Mesendoderm (in vitro differentiated cells): ENCODE measurements around the gene EPB41L5.
"Not testable (repeated sequence)": the region's sequence is repeated elsewhere in the genome, so short reads cannot be mapped to it uniquely, and the experiment has no call there.

Source experiments
- DNase-seq: peaks from one replicate; pipeline ENCODE4 v3.0.0; 2013
- H2AK5ac ChIP-seq: 2 replicates; pipeline ENCODE4 v1.6.1; 2013; ENCODE audit warnings: low read length, inconsistent platforms
- H2BK120ac ChIP-seq: 2 replicates; pipeline ENCODE4 v1.6.1; 2013; ENCODE audit warnings: low read depth, mild to moderate bottlenecking, low read length, moderate library complexity, mixed read lengths
- H2BK15ac ChIP-seq: replicated peaks from 2 replicates; pipeline ENCODE4 v1.6.1; 2013; ENCODE audit warnings: low read depth, mild to moderate bottlenecking, moderate library complexity
- H2BK5ac ChIP-seq: 2 replicates; pipeline ENCODE4 v1.6.1; 2013; ENCODE audit warnings: low read length, inconsistent platforms
- H3K18ac ChIP-seq: 2 replicates; pipeline ENCODE4 v1.6.1; 2013; ENCODE audit warnings: mild to moderate bottlenecking, low read length, mixed read lengths
- H3K23ac ChIP-seq: one replicate; pipeline ENCODE4 v1.6.1; 2013; ENCODE audit warnings: low read length
- H3K27ac ChIP-seq: 2 replicates; pipeline ENCODE4 v1.5.1; 2013; ENCODE audit warnings: low read depth, mild to moderate bottlenecking, inconsistent platforms, low read length, moderate library complexity
- H3K27me3 ChIP-seq: 2 replicates; pipeline ENCODE4 v1.6.1; 2013; ENCODE audit warnings: low read length, control low read depth, mild to moderate bottlenecking, inconsistent platforms; ENCODE audit not compliant: insufficient read depth, poor library complexity
- H3K36me3 ChIP-seq: 2 replicates; pipeline ENCODE4 v1.6.1; 2013; ENCODE audit warnings: low read length, inconsistent platforms; ENCODE audit not compliant: control insufficient read depth, insufficient read depth
- H3K4ac ChIP-seq: one replicate; pipeline ENCODE4 v1.6.1; 2013; ENCODE audit warnings: low read depth, mild to moderate bottlenecking, low read length, moderate library complexity
- H3K4me1 ChIP-seq: 2 replicates; pipeline ENCODE4 v1.6.1; 2013; ENCODE audit warnings: low read depth, low read length, inconsistent platforms; ENCODE audit not compliant: control insufficient read depth
- H3K4me2 ChIP-seq: 2 replicates; pipeline ENCODE4 v1.6.1; 2013; ENCODE audit warnings: low read length
- H3K4me3 ChIP-seq: 2 replicates; pipeline ENCODE4 v1.5.1; 2013; ENCODE audit warnings: mild to moderate bottlenecking, low read length
- H3K56ac ChIP-seq: one replicate; pipeline ENCODE4 v1.6.1; 2013; ENCODE audit warnings: low read length
- H3K79me1 ChIP-seq: 2 replicates; pipeline ENCODE4 v1.6.1; 2013; ENCODE audit warnings: low read length, inconsistent platforms
- H3K79me2 ChIP-seq: 2 replicates; pipeline ENCODE4 v1.6.1; 2013; ENCODE audit warnings: mild to moderate bottlenecking, low read length; ENCODE audit not compliant: control insufficient read depth, insufficient read depth
- H3K9ac ChIP-seq: 2 replicates; pipeline ENCODE4 v1.6.1; 2013; ENCODE audit warnings: low read length, inconsistent platforms
- H4K5ac ChIP-seq: one replicate; pipeline ENCODE4 v1.6.1; 2013; ENCODE audit warnings: low read length
- H4K8ac ChIP-seq: one replicate; pipeline ENCODE4 v1.6.1; 2013; ENCODE audit warnings: low read depth, mild to moderate bottlenecking, control low read depth, low read length, moderate library complexity
- WGBS: extraction: QIAGEN DNeasy Blood & Tissue Kit; methylation state at CpG from one replicate; pipeline ENCODE4 v1.1.7; 2013; ENCODE audit warnings: low lambda C conversion rate, missing lambda C conversion rate; ENCODE audit not compliant: insufficient coverage; ENCODE audit errors: extremely low coverage; 5-methylcytosine and 5-hydroxymethylcytosine counted together

Gene EPB41L5

DNA sequence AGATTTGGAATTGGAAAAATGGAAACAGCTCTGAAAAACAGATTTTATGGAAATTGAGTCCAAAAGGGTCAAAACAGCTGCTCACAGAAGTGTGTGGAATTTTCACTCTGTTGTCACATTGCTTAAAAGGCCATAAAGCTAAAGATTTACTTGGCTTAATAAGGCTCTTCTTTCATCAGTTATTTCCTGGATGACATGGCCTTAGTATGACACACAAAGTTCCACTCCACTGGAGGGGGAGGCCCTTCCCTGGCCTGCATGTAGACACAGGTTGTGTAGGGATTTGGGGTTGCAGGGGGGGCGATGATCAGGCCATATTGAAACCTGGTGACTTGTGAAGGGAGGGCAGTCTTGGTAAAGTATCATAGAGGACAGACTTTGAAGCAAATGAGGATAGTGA is 176.3 kb downstream of the EPB41L5 start:
- Histone ChIP-seq H3K27me3 (no peaks in the 10 kb centered on the region), H3K79me1 (no peaks in the 10 kb centered on the region), H4K5ac (no peak overlapping the region), H3K56ac (no peak overlapping the region), H3K36me3 (no peaks in the 10 kb centered on the region), H3K9ac (no peak overlapping the region), H3K79me2 (no peaks in the 10 kb centered on the region), H3K27ac (no peak overlapping the region), H3K4me2 (no peak overlapping the region), H2AK5ac (no peak overlapping the region), H2BK15ac (no peak overlapping the region), H3K18ac (no peak overlapping the region), H3K4me3 (no peak overlapping the region), H3K4me1 (no peaks in the 10 kb centered on the region), H2BK5ac (no peak overlapping the region), H3K4ac (no peak overlapping the region), H3K23ac (no peak overlapping the region), H2BK120ac (no peak overlapping the region), H4K8ac (no peak overlapping the region)
- no peak for DNase-seq
- no CpG with 5 or more reads among the region's 1 CpG for WGBS

DNA sequence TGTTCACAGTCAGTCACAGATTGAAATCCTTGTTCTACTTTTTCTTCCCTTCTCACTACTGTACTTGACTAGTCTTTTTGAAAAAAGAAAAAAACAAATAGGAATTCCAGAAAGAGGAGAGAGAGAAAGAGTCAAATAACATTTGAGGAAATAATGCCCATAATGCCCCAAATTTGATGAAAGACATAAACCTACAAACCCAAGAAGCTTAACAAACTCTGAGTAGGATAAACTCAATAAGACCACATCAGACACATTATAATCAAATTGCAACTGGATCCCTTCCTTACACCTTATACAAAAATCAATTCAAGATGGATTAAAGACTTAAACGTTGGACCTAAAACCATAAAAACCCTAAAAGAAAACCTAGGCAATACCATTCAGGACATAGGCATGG is 179.4 kb downstream of the EPB41L5 start:
- no peaks in the 10 kb centered on the region for H3K4me1 ChIP-seq
- H3K79me1 ChIP-seq, result no peaks in the 10 kb centered on the region
- H3K9ac ChIP-seq, result no peak overlapping the region
- H2BK5ac ChIP-seq, result no peak overlapping the region
- H3K56ac ChIP-seq, result no peak overlapping the region
- H2BK120ac ChIP-seq, result no peak overlapping the region
- no peak overlapping the region for H3K4ac ChIP-seq
- no peak overlapping the region for H3K23ac ChIP-seq
- H3K36me3 ChIP-seq, result no peaks in the 10 kb centered on the region
- no peak overlapping the region for H3K27ac ChIP-seq
- H4K8ac ChIP-seq, result no peak overlapping the region
- no peaks in the 10 kb centered on the region for H3K79me2 ChIP-seq
- WGBS, result no CpG with 5 or more reads among the region's 1 CpG
- H2AK5ac ChIP-seq, result no peak overlapping the region
- DNase-seq, result no peak
- H3K27me3 ChIP-seq, result no peaks in the 10 kb centered on the region
- H4K5ac ChIP-seq, result no peak overlapping the region
- H2BK15ac ChIP-seq, result no peak overlapping the region
- H3K4me2 ChIP-seq, result no peak overlapping the region
- H3K4me3 ChIP-seq, result no peak overlapping the region
- H3K18ac ChIP-seq, result no peak overlapping the region

DNA sequence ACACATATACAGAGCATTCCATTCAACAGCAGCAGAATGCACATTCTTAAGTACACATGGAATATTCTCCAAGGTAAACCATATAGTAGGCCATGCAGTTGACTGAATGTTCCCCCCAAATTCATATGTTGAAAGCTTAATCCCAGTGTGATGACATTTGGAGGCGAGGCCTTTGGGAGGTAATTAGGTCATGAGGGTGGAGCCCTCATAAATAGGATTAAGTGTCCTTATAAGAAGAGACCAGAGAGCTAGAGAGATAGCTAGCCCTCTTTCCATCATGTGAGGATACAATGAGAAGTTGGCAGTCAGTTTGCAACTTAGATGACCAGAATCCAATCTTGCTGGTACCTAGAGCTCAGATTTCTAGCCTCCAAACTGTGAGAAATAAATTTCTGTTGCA is 182.7 kb downstream of the EPB41L5 start:
- Histone ChIP-seq H3K4me2 (no peak overlapping the region), H3K79me1 (no peaks in the 10 kb centered on the region), H2AK5ac (no peak overlapping the region), H3K56ac (no peak overlapping the region), H4K5ac (no peak overlapping the region), H3K79me2 (no peaks in the 10 kb centered on the region), H3K27me3 (no peaks in the 10 kb centered on the region), H3K18ac (no peak overlapping the region), H3K9ac (no peak overlapping the region), H2BK120ac (no peak overlapping the region), H3K4me1 (no peaks in the 10 kb centered on the region), H3K23ac (no peak overlapping the region), H4K8ac (no peak overlapping the region), H3K27ac (no peak overlapping the region), H3K36me3 (no peaks in the 10 kb centered on the region), H2BK15ac (no peak overlapping the region), H3K4ac (no peak overlapping the region), H3K4me3 (no peak overlapping the region), H2BK5ac (no peak overlapping the region)
- no peak for DNase-seq
- no CpG with 5 or more reads among the region's 1 CpG for WGBS

DNA sequence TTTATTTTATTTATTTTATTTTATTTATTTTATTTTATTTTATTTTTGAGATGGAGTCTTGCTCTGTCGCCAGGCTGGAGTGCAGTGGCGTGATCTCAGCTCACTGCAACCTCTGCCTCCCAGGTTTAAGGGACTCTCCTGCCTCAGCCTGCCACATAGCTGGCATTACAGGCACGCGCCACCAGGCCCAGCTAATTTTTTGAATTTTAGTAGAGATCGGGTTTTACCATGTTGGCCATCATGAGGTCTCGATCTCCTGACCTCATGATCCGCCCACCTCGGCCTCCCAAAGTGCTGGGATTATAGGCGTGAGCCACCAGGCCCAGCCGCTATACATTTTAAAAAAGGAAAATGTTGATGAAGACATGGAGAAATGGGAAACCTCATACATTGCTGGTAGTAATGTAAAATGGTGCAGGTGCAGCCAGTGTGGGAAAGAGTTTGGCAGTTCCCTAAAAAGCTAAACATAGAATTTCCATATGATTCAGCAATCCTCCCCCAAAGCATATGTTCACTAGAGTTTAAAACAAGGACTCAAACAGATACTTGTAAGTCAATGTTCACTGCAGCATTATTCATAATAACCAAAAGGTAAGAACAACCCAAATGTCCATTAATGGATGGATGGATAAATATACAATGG is 187.1 kb downstream of the EPB41L5 start:
- not testable (repeated sequence) for H3K23ac ChIP-seq, H3K4me2 ChIP-seq, H3K79me1 ChIP-seq, H3K9ac ChIP-seq, H2BK5ac ChIP-seq, H3K36me3 ChIP-seq, H3K27ac ChIP-seq, H3K27me3 ChIP-seq, H3K4ac ChIP-seq, H3K4me1 ChIP-seq, H4K8ac ChIP-seq, H2BK15ac ChIP-seq, H3K18ac ChIP-seq, H3K56ac ChIP-seq, H4K5ac ChIP-seq, DNase-seq, H2BK120ac ChIP-seq, H3K4me3 ChIP-seq, H2AK5ac ChIP-seq, H3K79me2 ChIP-seq
- no CpG with 5 or more reads among the region's 10 CpGs for WGBS

DNA sequence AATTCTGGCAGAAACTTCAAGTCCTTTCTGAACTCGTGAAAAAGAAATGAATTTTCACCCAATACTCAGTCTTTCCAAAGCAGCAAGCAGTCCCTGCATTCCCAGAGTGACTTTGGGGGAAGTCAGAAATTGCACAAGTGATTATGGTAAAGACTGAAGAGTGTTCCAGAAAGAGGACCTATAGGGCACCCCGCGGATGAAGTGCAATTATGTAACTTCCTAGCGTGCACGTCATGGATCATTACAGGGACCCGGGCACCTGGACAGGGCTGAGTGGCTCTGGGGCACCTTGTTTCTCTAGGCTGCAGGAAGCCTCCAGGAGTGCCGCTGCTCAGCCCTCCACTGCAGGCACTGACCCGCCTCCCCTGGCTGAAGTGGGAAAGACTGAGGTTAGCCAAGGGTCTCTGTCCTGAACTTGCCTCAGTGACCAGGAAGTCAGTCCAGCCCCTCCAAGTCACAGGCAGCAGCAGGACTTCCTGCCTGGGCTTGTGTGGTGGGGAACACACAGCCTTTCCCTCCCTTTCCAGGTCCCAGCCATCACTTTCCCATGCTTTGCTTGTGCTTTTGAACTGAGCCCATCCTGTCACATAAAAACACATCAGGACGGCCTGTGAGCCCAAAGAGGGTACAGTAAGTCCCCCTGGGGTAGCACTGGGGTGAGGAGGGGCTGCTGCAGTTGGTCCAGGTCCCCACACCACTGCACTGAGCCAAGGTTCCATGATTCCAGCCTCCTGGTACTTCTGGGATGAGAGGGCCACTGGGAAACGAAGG is 190.6 kb downstream of the EPB41L5 start:
- Histone ChIP-seq H3K18ac (no peak overlapping the region), H3K36me3 (no peaks in the 10 kb centered on the region), H3K4me3 (no peak overlapping the region), H4K5ac (no peak overlapping the region), H2BK120ac (no peak overlapping the region), H3K27ac (no peak overlapping the region), H3K79me2 (no peaks in the 10 kb centered on the region), H3K4me2 (no peak overlapping the region), H4K8ac (no peak overlapping the region), H3K4ac (no peak overlapping the region), H3K4me1 (peaks cover 2% of the 10 kb centered on the region), H3K79me1 (no peaks in the 10 kb centered on the region), H2AK5ac (no peak overlapping the region), H2BK5ac (no peak overlapping the region), H3K27me3 (no peaks in the 10 kb centered on the region), H3K56ac (no peak overlapping the region), H2BK15ac (no peak overlapping the region), H3K9ac (no peak overlapping the region), H3K23ac (no peak overlapping the region)
- no CpG with 5 or more reads among the region's 10 CpGs for WGBS
- no peak for DNase-seq
